Caki2 (cell line): ENCODE results near the gene NFIX. TPM values are rescaled to one million over a fixed set of nuclear protein-coding genes. Genes with fewer than 3 reads are reported as not detected.

Experiments
- DNase-seq: peaks from one replicate; pipeline ENCODE4 v3.0.0-alpha.2; 2015; ENCODE audit warnings: low read depth
- in situ Hi-C: cut with HindIII; loops from 2 replicates; pipeline ENCODE4 v1.10.0; 2016; ENCODE audit warnings: low sequenced_read_pairs, low pct_unique_long_range_greater_than_20kb, mixed read lengths
- total RNA-seq: library from RNA; depleted of rRNA; stranded (reverse); fragments of >200 nt; shearing (Covaris generic); gene quantifications from 2 replicates; pipeline ENCODE4 v1.2.3, GENCODE V29; 2014; ENCODE audit warnings: low replicate concordance

Gene NFIX
- total RNA-seq, 1 experiment from 2014 or later, result 1.2 TPM

DNA sequence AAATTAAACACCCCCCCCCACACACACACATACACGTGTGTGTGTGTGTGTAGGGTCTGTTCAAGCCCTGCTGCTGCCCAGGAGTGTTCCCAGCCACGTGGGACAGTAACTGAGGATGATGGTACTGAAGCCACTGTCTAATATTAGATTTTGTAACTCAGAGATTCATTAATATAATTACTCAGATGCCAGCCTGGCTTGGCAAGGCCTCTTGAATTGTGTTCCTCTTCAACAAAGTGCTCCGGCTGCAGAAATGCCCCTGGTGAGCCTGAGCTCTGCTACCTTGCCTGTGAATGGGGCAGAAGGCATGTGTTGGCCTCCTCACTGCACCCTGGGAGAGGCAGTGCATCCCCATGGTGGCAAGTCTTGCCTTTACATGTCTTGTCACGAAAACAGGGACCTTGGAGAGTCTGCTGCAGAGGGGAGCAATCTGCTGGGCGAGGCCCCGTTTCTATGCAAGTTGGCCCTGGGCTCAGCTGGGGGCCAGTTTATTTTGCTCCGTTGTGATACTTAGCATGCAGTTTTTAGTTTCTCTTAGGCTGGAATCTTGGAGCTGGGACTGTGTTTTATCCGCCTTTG, 44.0 kb downstream of the NFIX start:
- no peak for DNase-seq
- in situ Hi-C loops, result no loop called here

- in situ Hi-C loops, result no loop called here
- DNase-seq, result no peak
Observed at GRCh38 chr19:13040232-13040947, 45.1 kb downstream of the NFIX start.

DNA sequence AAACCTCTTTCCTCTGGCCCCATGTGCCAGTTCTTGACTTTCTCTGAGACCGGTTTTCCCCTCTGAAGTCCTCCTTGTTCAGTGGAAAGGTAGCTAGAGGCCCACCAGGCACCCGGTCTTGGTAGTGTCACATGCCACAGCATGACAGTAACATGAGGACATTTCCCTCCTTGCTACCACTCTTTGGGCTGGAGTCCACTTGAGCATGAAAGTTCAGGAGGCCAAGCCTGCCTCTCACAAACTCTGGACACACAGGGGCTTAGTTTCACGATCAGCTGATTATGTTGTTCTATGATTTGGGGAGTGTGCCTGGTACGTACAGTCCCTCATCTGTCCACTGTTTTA, 45.6 kb downstream of the NFIX start:
- in situ Hi-C loops, result no loop called here

DNA sequence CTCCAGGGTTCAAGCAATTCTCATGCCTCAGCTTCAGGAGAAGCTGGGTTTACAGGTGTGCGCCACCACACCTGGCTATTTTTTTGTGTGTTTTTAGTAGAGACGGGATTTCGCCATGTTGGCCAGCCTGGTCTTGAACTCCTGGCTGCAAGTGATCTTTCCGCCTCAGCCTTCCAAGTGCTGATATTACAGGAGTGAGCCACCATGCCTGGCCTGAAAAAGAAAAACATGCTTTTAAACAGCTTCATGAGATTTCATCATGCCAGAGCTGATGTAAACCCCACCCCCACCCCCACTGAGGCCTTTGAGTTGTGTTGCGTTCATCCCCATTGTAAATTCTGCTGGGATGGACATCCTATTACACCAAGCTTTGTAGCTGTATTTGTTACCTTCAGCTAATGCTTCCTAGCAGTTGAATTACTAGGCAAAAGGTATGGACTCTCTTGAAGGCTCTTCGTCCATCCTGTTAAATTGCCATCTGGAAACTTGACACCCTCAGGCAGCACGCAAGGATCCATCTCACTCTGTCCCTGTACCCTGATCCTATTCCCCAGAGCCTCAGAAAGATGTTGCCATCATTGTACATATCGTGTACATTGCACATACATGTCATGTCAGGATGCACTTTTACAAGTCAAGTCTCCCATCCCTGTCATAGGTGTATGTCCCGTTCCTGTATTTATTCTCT, 47.3 kb downstream of the NFIX start:
- DNase-seq, result no peak
- in situ Hi-C loops, result no loop called here

More for the DNA sequence above, 45.6 kb downstream of the NFIX start:
- DNase-seq, result no peak

GRCh38 chr19:13043285-13043684, 48.0 kb downstream of the NFIX start:
- DNase-seq, result no peak
- in situ Hi-C loops, result no loop called here

GRCh38 chr19:13044231-13044836, 49.1 kb downstream of the NFIX start:
- DNase-seq, result no peak
- in situ Hi-C loops, result no loop called here

DNA sequence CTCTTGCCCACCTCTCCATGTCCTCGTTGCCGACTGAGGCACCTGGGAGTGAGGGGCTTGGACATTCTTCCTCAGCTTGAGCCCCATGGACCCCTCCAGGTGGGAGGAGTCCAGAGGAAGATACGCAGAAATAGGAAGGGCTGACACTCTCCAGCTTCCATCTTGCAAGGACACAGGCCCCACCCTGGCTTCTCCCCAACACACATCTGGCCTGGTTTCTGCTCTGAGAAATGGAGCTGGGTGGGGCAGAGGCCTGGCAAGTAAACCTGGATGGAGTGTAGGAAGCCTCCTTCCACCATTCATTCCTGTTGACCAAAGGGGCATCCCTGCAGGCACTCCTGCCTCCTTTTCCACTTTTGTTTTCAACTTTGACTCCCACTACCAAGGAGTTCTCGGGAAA, 50.5 kb downstream of the NFIX start:
- in situ Hi-C loops, result no loop called here

DNA sequence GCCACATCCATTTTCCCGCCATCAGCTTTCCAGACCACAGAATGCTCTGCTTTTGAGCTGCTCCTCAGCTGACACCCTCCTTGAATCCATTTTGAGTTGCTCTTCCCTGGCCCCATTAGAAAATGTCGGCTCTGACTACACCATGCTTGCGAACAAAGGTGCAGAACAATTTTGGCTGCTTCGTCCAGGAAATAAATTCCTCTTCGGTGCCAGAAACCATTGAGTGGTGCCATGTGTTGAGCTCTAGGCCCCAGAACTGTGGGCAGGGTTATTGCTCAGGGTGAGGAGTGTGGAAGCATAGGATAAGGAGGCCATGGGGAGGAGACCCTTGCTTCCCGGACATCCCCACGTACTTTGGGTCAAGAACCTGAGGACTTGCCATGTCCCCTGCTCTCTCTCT, 52.1 kb downstream of the NFIX start:
- in situ Hi-C loops, result no loop called here
- no peak for DNase-seq

More for the DNA sequence above, 50.5 kb downstream of the NFIX start:
- no peak for DNase-seq

DNA sequence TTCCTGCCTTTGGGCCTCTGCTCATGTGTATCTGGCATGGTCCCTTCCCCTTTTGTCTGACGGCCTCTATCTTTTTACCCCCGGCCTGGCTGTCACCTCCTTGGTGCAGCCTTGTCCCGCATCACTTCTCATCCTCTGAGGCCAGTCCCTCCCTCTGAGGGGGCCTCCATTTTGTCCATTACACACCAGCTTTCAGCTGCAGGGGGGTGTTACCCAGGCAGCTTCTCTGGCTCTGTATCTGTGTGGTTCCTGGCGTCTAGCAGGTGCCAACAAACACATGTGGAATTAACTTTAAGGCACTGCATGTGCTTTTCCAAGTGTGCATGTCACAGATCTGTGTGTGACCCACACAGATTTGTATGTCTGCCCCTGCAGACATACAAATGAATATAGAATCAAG, 55.0 kb downstream of the NFIX start:
- no peak for DNase-seq
- in situ Hi-C loops, result no loop called here

DNA sequence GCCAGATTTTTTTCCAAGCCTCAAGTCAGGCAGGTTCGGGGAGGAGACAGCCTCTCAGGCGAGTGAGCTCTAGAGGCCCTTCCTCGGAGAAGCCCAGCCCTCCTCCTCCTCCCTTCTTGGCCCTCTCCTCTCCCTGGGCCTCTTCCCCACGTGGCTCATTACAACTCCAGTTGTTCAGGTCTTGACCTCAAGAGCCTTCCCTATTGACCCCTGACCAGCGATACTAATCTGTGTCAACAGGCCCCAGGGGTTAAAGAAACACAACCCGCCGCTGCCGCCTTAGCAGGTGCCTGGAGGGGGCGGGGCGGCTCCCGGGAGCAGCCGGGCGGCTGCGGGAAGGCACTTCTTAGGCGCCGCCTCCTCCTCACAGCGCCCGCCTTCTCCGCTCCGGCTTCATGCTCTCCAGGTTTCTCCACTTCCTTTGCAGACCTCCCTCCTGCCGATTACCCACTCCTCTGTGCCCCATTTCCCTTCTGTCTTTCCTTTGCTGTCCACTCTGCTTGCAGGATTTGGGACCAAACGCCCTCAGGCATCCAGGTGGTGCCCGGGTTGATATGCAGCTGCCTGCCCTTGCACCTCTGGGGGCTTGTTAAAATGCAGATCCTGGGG, 56.4 kb downstream of the NFIX start:
- peak; percentile 90 for DNase-seq
- in situ Hi-C loops, result no loop called here

GRCh38 chr19:13052447-13053175, 57.3 kb downstream of the NFIX start:
- in situ Hi-C loops, result no loop called here
- DNase-seq, result no peak

DNA sequence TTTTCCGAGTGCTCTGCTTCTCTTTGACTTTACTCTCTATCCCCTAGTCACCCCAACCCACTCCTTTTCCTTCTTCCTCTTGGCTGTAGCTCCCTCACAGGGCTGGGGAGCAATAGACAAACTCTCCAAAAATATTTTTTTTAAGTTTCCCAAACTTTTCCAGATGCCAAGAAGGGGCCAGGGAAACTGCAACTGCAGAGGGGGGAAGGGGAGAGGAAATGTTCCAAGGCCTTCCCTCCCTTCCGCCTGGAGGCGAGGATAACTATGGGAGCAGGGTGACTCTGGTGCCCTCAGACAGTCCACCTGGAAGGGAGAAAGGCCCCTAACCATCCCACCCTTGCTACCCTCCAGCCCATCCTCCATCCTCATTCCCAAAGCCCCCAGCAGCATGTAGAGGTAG, 58.0 kb downstream of the NFIX start:
- in situ Hi-C loops, result no loop called here

DNA sequence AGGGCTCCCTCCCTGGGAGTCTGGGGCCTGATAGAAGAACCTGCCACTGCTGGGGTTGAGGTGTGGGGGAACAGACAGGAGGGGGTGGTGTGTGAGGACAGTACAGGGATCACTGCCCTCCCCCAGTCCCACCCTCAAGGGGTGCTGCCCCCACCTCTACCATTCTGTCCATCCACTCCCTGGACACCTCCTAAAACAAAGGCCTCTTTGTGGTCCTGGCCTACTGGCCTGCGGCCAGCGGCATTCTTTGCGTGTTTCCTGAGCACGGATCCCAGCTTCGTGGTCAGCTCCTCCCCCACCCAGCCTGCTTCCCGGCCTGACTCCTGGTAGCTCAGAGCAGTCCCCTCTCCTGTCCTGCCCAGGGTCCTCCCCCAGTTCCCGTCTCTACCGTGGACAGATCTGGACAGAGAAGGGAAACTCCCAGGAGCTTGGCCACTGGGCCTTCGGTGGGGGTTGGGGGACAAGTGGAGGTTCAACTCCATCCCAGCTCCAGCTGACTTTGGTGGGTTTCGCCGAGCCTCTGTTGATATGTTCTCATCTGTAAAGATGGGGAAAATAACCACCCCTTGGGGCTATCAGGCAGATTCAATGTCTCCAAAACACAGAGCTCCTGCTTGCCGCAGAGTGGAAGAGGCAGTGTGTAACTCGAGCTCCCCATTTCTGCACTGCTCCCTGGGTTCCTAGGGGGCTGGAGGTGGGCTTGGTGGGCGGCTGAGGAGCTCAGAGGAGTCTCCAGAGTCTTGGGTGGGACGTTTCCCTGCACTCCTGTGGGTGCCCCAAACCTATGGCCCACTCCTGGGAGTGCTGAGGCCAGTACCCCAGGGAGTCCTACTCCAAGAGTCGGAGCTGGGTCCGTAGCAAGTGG, 58.7 kb downstream of the NFIX start:
- DNase-seq, result peak; percentile 80
- in situ Hi-C loops, result no loop called here

More for the DNA sequence above, 58.0 kb downstream of the NFIX start:
- no peak for DNase-seq

GRCh38 chr19:13054626-13055212, 59.4 kb downstream of the NFIX start:
- in situ Hi-C loops, result no loop called here

GRCh38 chr19:13055213-13056051, 60.2 kb downstream of the NFIX start:
- in situ Hi-C loops, result no loop called here
- DNase-seq, result no peak

More at GRCh38 chr19:13054626-13055212, 59.4 kb downstream of the NFIX start:
- no peak for DNase-seq

DNA sequence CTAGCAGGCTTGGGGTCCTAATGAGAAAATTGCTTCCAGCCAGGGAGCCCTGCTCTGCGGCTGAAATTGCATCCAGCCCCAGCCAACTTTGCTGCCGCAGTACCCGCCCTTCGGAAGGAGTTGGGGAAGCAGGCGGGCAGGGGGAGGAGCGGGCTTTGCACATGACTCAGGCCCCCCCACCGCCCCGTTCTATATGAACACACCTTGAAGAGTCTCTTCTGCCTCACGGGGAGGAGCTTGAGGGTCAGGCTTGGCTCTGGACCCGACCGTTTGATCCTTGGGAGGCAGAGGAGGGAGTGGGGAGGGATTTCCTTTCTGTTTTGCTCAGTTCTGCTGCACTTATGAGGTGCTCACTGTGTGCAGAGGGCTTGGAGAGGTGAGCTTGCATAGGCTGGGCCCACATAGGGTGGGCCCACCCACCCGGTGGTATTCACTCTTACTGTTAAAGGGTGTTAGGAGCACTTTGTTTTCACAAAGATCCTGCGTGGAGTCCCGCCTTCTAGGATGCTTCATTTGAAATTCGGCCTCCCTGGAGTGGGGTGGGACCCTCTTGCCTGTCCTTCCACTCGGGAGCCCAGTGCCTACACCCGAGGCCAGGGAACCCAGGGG, 60.9 kb downstream of the NFIX start:
- in situ Hi-C loops, result no loop called here

More for the DNA sequence above, 60.9 kb downstream of the NFIX start:
- no peak for DNase-seq
